K562 (cell line): ENCODE data around the gene FANCF. TPM values are rescaled to one million over a fixed set of nuclear protein-coding genes. Genes with fewer than 3 reads are reported as not detected.

ENCODE experiments used
- BRCA1 ChIP-seq, 2 experiments: fragments of 450-650 bp in 1 of 2; sonication (generic) in 1 of 2; formaldehyde crosslinking in 1 of 2; IDR thresholded peaks; 2 replicates each; pipeline versions ENCODE4 v1.5.0 to v1.6.1; 2017 to 2020; ENCODE audit warnings: mild to moderate bottlenecking in 1 of 2, missing genetic modification reagents in 1 of 2
- CEBPG ChIP-seq, 3 experiments: fragments of 200-800 bp in 1 of 3; sonication (Bioruptor generic) in 1 of 3; sonication (generic) in 1 of 3; formaldehyde crosslinking in 1 of 3; IDR thresholded peaks in 2 of 3; conservative IDR thresholded peaks in 1 of 3; 2 replicates each; pipeline versions ENCODE4 v1.6.1 to v1.8.0; 2016 to 2022; ENCODE audit warnings: missing compliant biosample characterization in 2 of 3, missing genetic modification characterization in 2 of 3, mild to moderate bottlenecking in 1 of 3, missing genetic modification reagents in 1 of 3
- CHD4 ChIP-seq: fragments of 200-600 bp; sonication (generic); IDR thresholded peaks from 3 replicates; pipeline ENCODE4 v1.6.1; 2012; ENCODE audit warnings: low read depth, mild to moderate bottlenecking, mixed read lengths, low read length, inconsistent platforms; ENCODE audit not compliant: insufficient read depth, insufficient replicate concordance, poor library complexity, severe bottlenecking
- GTF2B ChIP-seq: IDR thresholded peaks from 2 replicates; pipeline ENCODE4 v1.6.1; 2011; ENCODE audit not compliant: insufficient read length; ENCODE audit errors: extremely low read depth
- GTF2F1 ChIP-seq: IDR thresholded peaks from 2 replicates; pipeline ENCODE4 v1.6.1; 2011; ENCODE audit warnings: low read depth, low read length, improper control_type of control experiment
- MECOM ChIP-seq: fragments of 250-450 bp; sonication (Bioruptor Pico); IDR thresholded peaks from 2 replicates; pipeline ENCODE4 v1.8.0; 2022; ENCODE audit warnings: inconsistent platforms
- MIER1 ChIP-seq: fragments of 450-650 bp; IDR thresholded peaks from 2 replicates; pipeline ENCODE4 v1.6.1; 2016; ENCODE audit warnings: antibody characterized with exemption, mild to moderate bottlenecking, low read depth
- MXD1 ChIP-seq: fragments of 250-450 bp; sonication (Bioruptor Pico); IDR thresholded peaks from 2 replicates; pipeline ENCODE4 v1.8.0; 2021; ENCODE audit warnings: borderline replicate concordance, mild to moderate bottlenecking, moderate library complexity; ENCODE audit not compliant: poor library complexity, severe bottlenecking
- PHF20 ChIP-seq: fragments of 450-650 bp; IDR thresholded peaks from 2 replicates; pipeline ENCODE4 v1.6.1; 2018; ENCODE audit not compliant: partially characterized antibody
- PKNOX1 ChIP-seq: fragments of 450-650 bp; IDR thresholded peaks from 2 replicates; pipeline ENCODE4 v1.6.1; 2016
- SETDB1 ChIP-seq: IDR thresholded peaks from one replicate; pipeline ENCODE4 v1.6.1; 2012; ENCODE audit warnings: low read length, control low read depth, inconsistent platforms
- TBL1XR1 ChIP-seq, 2 experiments: IDR thresholded peaks; 2 replicates each; pipeline ENCODE4 v1.6.1; 2012; ENCODE audit warnings: improper control_type of control experiment in 2 of 2, low read length in 2 of 2, mild to moderate bottlenecking in 1 of 2
- ZNF121 ChIP-seq: sonication (generic); formaldehyde crosslinking; conservative IDR thresholded peaks from 2 replicates; pipeline ENCODE4 v1.8.0; 2022; ENCODE audit warnings: missing genetic modification reagents
- ZNF143 ChIP-seq: sonication (generic); formaldehyde crosslinking; IDR thresholded peaks from 2 replicates; pipeline ENCODE4 v1.9.0; 2022; ENCODE audit warnings: mild to moderate bottlenecking, missing genetic modification reagents
- ZNF217 ChIP-seq: sonication (generic); formaldehyde crosslinking; IDR thresholded peaks from 2 replicates; pipeline ENCODE4 v1.8.0; 2022; ENCODE audit warnings: mild to moderate bottlenecking, missing genetic modification reagents
- ZNF224 ChIP-seq: sonication (generic); formaldehyde crosslinking; IDR thresholded peaks from 2 replicates; pipeline ENCODE4 v1.8.0; 2022; ENCODE audit warnings: mild to moderate bottlenecking, missing genetic modification reagents
- ZNF449 ChIP-seq: fragments of 250-450 bp; sonication (Bioruptor Pico); IDR thresholded peaks from 2 replicates; pipeline ENCODE4 v1.8.0; 2022; ENCODE audit warnings: moderate library complexity, mild to moderate bottlenecking, inconsistent platforms
- ZNF699 ChIP-seq: fragments of 250-450 bp; sonication (Bioruptor Pico); IDR thresholded peaks from 2 replicates; pipeline ENCODE4 v1.8.0; 2021; ENCODE audit warnings: mild to moderate bottlenecking, moderate library complexity; ENCODE audit not compliant: insufficient replicate concordance
- polyA plus RNA-seq, 8 experiments: library from polyadenylated mRNA; depleted of rRNA in 4 of 8; stranded (reverse) in 5 of 8; unstranded in 3 of 8; fragments of >200 nt; fragmentation: Nextera tagmentation in 2 of 8; fragmentation: Illumina TruSeq in 1 of 8; extraction: Ambion mirVana in 2 of 8; extraction: Trizol in 1 of 8; gene quantifications; 2 replicates each; pipeline versions ENCODE4 v1.2.1 to v1.2.3, GENCODE V29; 2011 to 2014; ENCODE audit warnings: inconsistent platforms in 1 of 8, missing spikeins in 1 of 8
- total RNA-seq, 7 experiments: library from RNA; depleted of rRNA in 6 of 7; stranded (reverse); fragments of >200 nt in 6 of 7; fragmentation: Illumina TruSeq in 2 of 7; extraction: Trizol in 2 of 7; gene quantifications; 2 replicates each; pipeline versions ENCODE4 v1.2.1 to v1.2.3, GENCODE V29; 2011 to 2021; ENCODE audit warnings: low replicate concordance in 1 of 7

The FANCF gene
- total and polyA plus RNA-seq, 9 of the 15 experiments (the other 6 are each of a cell fraction or from before 2014, with no cell fraction given) = 0.99 to 10.3 (median 7.5) TPM

- TF ChIP-seq SETDB1 (no peak), ZNF699 (CRISPR knock-in tag) (no peak), CHD4 (no peak), MIER1 (no peak), GTF2F1 (no peak), PKNOX1 (peak; percentile 100), CEBPG (CRISPR knock-in tag; IDR thresholded peaks at IDR 0.05) (no peak), CEBPG (tag; conservative IDR thresholded peaks at IDR 0.05 in 1 of 2, IDR thresholded peaks at IDR 0.05 in 1 of 2) (no peak), ZNF217 (CRISPR knock-in tag) (no peak), BRCA1 (IDR thresholded peaks at IDR 0.05) (no peak), BRCA1 (CRISPR knock-in tag; IDR thresholded peaks at IDR 0.05) (no peak), PHF20 (peak; percentile 93), GTF2B (no peak), MECOM (CRISPR knock-in tag) (no peak), TBL1XR1 (IDR thresholded peaks at IDR 0.05; ENCODE audit: low read length in 2 of 2) (peak in 1 of 2 experiments; percentile 21; a peak in 1 of 4 replicates), ZNF449 (no peak), ZNF224 (CRISPR knock-in tag) (no peak), ZNF121 (CRISPR knock-in tag) (no peak), MXD1 (CRISPR knock-in tag) (peak; percentile 61), ZNF143 (CRISPR knock-in tag) (no peak)
- TF ChIP-seq, all 486 proteins: peak for 110
Measured at GRCh38 chr11:22625448-22626287, at the start of gene FANCF (continued).
